HG03442 (cell line): ENCODE data around the gene PDIA5.
A peak's percentile ranks its signal among the peaks of the same experiment; 100 is the strongest.

Experiments
- ATAC-seq: cut with Tn5 transposase; IDR thresholded peaks from one replicate; pipeline ENCODE4 v1.9.1; 2021; ENCODE audit warnings: mild to moderate bottlenecking, moderate library complexity; ENCODE audit not compliant: unreplicated experiment

Gene PDIA5

GRCh38 chr3:123161167-123161566 is 94.3 kb downstream of the PDIA5 start:
- no peak for ATAC-seq

- no peak for ATAC-seq
Observed at GRCh38 chr3:123163141-123163540, 96.3 kb downstream of the PDIA5 start.

- no peak for ATAC-seq
Observed at GRCh38 chr3:123165163-123165562, 98.3 kb downstream of the PDIA5 start.

GRCh38 chr3:123167686-123168085 is 100.9 kb downstream of the PDIA5 start:
- ATAC-seq: no peak

GRCh38 chr3:123168122-123168521 is 101.3 kb downstream of the PDIA5 start:
- ATAC-seq: no peak

GRCh38 chr3:123168605-123169004 is 101.8 kb downstream of the PDIA5 start:
- no peak for ATAC-seq

GRCh38 chr3:123169492-123169929 is 102.7 kb downstream of the PDIA5 start:
- ATAC-seq: no peak

GRCh38 chr3:123169930-123170329 is 103.1 kb downstream of the PDIA5 start:
- no peak for ATAC-seq

GRCh38 chr3:123180791-123181190 is 114.0 kb downstream of the PDIA5 start:
- no peak for ATAC-seq

GRCh38 chr3:123186695-123187094 is 119.9 kb downstream of the PDIA5 start:
- no peak for ATAC-seq

- no peak for ATAC-seq
Observed at GRCh38 chr3:123188058-123188457, 121.2 kb downstream of the PDIA5 start.

- no peak for ATAC-seq
Observed at GRCh38 chr3:123193448-123194101, 126.8 kb downstream of the PDIA5 start.

- ATAC-seq: no peak
Observed at GRCh38 chr3:123194552-123194951, 127.7 kb downstream of the PDIA5 start.

- ATAC-seq: no peak
Observed at GRCh38 chr3:123198372-123198771, 131.5 kb downstream of the PDIA5 start.

- ATAC-seq: no peak
Observed at GRCh38 chr3:123201223-123201556, 134.4 kb downstream of the PDIA5 start.

- peak; percentile 98 for ATAC-seq
Observed at GRCh38 chr3:123201557-123202427, 135.0 kb downstream of the PDIA5 start, which contains the start of gene SEC22A. Gene SEC22A, plus strand, starts transcription at chr3:123201943. Its CDS starts 7,275 bp downstream, at chr3:123209218.

- no peak for ATAC-seq
Observed at GRCh38 chr3:123202451-123202850, 135.6 kb downstream of the PDIA5 start.
